NK-92 (cell line): Measurements from ENCODE around the gene SUSD1.
"Not testable (repeated sequence)": the region's sequence is repeated elsewhere in the genome, so short reads cannot be mapped to it uniquely, and the experiment has no call there.

ENCODE experiments used
- DNase-seq: peaks from one replicate; lab custom pipeline; 2025; ENCODE audit not compliant: unreplicated experiment; lab: John Stamatoyannopoulos, UW

The SUSD1 gene

DNA sequence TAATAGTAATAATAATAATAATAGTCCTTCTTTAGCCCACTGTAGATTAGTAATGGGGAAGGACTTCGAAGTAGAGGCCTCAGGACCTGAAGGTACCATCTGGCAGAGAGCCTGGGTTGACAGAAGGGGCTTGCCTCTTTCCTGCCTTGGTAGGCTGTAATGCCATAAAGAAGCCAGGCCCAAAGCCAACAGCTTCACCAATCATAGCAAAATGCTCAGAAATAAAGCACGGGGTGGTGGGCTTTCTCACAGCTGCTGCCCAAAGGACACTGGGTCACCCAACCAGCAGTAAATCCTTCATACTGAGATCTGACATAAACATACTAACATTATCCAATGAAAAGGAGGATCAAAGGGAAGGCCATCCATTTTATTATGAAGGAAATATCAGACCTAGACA is 70.7 kb downstream of the SUSD1 start:
- DNase-seq, result no peak

- no peak for DNase-seq
Measured at GRCh38 chr9:112103405-112103804, 71.7 kb downstream of the SUSD1 start.

DNA sequence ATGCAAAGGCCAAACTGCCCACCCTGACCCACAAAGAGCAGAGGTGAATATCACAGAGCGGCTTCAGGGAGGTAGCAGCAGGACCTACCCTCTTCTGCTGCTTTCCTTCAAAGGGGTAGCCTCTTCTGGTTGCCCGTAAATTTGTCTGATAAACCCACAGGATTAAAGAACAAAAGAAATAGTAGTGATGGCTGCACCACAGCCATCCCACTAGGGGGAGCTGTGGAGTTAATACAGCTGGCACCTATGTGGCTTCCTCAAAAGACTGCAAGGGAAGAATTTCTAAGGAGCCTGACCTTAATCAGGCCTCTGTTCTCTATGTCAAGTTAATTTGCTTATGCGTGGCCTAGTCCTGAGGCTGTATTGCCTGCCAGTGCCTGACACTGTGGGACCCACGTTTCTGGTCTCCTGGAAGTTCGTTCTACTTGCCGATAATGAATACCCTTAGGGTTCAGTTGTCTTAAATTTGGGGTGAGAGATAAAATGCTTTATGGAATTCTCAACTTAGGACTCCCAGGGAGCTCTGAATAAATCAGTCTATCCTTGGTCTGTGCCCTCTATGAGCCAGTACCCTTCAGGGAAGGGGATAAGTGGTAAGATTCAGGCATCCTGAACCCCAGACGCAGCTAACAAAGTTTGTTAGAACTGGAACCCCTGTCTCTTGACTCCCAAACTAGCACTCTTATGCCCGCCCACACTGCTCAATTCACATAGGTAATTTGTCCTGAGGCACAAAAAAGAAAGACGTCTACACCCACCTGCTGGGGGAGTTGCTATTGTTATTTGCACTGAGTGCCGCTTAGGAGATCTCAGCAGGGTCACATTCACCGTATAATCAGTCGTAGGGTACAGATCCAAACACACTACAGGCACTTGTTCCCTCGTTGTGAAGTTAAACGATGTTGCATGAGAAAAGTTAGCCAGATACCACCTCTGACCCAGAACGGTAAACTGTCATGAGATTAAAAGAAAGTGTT is 77.1 kb downstream of the SUSD1 start:
- no peak for DNase-seq

DNA sequence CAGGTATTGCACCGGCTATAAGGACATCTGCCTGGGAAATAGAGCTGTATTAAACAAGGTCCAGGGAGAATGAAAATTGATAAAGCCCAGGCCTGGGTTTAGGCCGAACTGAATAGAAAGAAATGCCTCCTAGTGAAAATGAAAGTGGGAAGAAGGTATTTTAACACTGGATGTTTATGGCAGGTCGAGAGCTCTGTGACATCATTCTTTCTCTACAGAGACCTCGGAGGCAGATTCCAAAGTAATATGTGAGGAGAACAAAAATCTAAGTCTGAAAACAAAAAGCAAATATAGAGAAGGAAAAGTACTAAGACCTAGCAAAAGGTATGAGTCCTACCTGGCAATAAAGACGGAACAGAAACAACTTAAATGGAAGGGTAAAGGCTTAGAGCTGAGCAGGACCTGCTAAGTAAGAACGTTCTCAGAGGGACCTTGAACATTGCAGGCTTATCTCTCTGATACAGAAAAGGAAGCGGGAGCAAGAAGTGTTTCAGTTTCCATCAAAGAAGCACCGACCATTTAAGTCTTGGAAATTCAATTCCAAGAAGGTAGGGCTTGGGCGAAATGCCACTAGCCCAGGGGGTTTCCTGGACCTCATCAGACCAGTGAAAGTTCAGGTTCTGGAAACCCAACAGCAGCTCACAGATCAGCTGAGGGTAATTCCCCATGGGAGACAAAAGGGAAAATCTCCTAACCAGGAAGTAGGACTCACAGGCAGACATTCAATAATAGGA is 80.0 kb downstream of the SUSD1 start:
- DNase-seq, result no peak

GRCh38 chr9:112094241-112094640 is 80.9 kb downstream of the SUSD1 start:
- DNase-seq, result no peak

GRCh38 chr9:112093870-112094216 is 81.3 kb downstream of the SUSD1 start:
- DNase-seq, result no peak

DNA sequence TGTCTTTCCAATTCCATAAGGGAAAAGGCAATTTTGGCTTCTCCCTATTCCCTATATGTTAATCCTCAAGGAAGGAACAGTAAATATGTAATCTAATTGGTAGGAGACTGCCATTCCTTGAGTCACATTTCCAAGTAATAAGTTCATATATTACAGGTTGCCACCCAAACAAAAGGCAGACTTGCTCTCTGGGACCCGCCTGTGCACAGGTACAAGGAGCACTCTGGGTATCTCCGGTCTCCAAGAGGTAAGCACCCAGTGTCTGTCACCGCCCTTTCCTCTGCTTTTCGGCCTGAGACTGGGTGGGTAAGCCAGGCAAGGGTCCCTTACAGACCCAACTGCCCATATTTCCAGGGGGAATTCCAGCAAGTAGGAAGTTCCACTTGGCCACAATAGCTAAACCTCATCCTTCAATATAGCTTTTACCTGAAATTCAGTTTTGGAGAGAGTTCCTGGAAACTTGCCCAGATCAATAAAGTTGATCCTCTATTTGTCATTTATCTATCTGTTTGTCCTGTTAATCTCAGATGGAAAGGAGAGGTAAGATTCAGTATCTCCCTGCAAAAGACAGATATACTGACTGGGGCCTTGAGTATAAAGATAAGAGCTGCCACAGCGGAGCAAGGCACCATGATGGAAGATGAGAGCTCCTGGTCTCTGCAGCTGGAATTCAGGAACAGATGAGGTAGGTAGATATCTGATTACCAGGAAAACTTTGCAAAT is 81.8 kb downstream of the SUSD1 start:
- DNase-seq, result no peak

- no peak for DNase-seq
Measured at GRCh38 chr9:112091810-112092209, 83.3 kb downstream of the SUSD1 start.

DNA sequence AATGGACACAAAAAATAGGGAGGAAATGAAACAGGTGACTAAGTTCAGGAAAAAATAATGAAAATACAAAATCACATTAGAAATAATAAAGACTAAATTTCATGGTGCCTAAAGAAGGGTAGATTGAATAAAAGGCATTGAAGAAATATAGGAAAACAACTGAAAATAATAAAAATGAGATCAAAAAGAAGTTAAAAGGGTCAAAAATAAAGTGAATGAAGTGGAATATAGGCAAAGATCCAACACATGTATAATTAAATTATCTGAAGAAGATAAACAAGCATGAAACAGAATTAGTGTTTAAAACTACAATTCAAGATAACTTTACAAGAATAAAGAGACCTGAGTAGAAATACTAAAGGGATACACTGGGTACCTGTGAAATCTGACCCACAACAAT is 87.6 kb downstream of the SUSD1 start:
- no peak for DNase-seq

GRCh38 chr9:112086627-112087026 is 88.5 kb downstream of the SUSD1 start:
- no peak for DNase-seq

- DNase-seq, result no peak
Measured at GRCh38 chr9:112084907-112085306, 90.2 kb downstream of the SUSD1 start.

- DNase-seq, result no peak
Measured at GRCh38 chr9:112084334-112084733, 90.8 kb downstream of the SUSD1 start.

DNA sequence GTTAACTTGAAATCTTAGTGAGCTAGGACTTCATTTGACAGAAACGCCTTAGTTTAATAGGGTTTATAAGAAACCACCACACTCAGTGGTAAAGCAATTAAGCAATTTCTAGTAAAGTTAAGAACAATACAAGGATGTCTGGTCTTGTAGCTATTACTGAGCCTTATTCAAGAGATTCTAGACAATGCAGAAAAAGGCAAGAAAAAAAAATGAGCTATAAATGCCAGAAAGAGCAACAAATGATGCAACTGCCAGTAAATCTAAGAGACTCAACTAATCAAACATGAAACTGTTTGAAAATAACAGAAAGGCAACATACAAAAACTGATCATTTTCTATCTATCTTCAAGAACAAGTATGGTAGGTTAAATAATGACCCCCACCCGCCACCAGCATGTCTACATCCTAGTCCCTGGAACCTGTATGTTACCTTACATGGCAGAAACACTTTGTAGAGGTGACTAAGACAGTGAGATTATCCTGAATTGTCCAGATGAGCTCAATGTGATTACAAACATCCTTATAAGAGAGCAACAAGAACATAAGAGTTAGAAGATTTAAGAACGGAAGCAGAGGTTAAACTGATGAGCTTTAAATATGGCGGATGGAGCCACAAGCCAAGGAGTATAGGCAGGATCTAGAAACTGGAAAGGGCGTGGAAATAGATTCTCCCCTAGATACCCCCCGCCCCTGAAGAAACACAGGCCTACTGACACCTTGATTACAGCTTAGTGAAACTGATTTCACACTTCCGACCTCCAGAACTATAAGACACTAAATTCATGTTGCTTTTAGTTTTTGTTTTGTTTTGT is 93.0 kb downstream of the SUSD1 start:
- DNase-seq, result no peak

DNA sequence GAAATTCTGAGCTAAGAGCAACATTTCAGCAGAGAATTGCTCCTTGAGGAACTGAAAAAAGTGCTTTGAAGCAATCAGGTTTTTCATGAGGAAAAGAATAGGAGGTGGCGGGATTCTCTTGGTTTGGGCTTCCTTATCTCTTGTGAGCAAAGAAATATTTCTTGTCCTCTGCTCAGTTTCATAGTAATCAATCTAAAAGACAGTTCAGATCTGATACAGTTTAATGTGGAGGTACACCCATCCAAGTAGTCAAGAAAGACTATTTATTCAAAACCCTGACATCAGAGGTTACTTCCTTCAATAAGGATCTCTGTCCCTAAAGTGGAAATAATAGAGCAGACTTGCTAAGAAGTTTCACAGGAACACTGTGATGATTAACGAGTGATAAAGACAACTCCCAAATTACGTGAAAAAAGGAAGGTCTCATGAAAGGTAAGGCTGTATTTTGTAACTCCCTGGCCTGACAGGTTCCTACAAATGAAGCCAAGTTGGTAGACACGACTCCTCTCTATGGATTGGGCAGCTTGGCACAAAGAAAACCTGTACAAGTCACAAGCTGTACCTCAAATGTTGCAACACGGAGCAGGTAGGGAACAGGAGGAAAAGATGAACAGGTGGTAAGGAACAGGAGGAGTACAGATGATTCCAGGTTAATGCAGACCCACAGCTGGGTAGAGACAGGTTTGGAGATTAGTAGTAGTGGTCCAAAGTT is 94.1 kb downstream of the SUSD1 start:
- no peak for DNase-seq

GRCh38 chr9:112078432-112078831 is 96.7 kb downstream of the SUSD1 start:
- no peak for DNase-seq

- DNase-seq, result no peak
Measured at GRCh38 chr9:112076814-112077213, 98.3 kb downstream of the SUSD1 start.

DNA sequence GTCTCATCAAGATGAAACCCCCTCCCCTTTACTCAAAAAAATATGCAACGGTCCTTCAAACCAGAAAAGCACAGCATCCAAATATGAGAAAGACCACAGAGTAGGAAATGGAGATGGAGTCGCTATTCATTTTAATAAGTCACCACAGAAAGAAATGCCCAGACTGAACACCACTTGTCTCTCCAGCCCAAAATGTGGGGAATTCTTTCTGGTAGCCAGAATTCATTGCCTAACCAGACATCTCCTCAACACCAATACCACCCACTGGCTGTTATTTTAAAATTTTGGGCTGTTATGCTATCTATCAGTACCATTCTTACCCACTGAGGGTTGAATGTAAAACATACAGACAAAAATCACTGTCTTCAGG is 100.1 kb downstream of the SUSD1 start:
- DNase-seq, result no peak

GRCh38 chr9:112074250-112075008 is 100.7 kb downstream of the SUSD1 start:
- no peak for DNase-seq

GRCh38 chr9:112073639-112074173 is 101.4 kb downstream of the SUSD1 start:
- not testable (repeated sequence) for DNase-seq
